Memory B cell (primary cell): ENCODE data around the gene CCDC28B.
"Not testable (repeated sequence)": the region's sequence is repeated elsewhere in the genome, so short reads cannot be mapped to it uniquely, and the experiment has no call there.

ENCODE experiments used
- ATAC-seq: fragments of 150-1000 bp; cut with Tn5 transposase; 2 replicates; pipeline ENCODE4 v1.10.0; 2021; ENCODE audit warnings: low read depth, mild to moderate bottlenecking, moderate library complexity
- DNase-seq, 2 donors: peaks; one replicate each; pipeline ENCODE4 v3.0.0; 2022; ENCODE audit warnings: low spot score in 2 of 2
- H3K27ac Mint-ChIP-seq: one replicate; pipeline ENCODE4 v1.8.0; 2022; ENCODE audit warnings: mild to moderate bottlenecking, moderate library complexity, mixed read lengths
- H3K27me3 Mint-ChIP-seq: one replicate; pipeline ENCODE4 v1.8.0; 2022; ENCODE audit warnings: mixed read lengths
- H3K36me3 Mint-ChIP-seq: one replicate; pipeline ENCODE4 v1.8.0; 2022; ENCODE audit warnings: mild to moderate bottlenecking, mixed read lengths
- H3K4me1 Mint-ChIP-seq: one replicate; pipeline ENCODE4 v1.8.0; 2022; ENCODE audit warnings: mixed read lengths
- H3K4me3 Mint-ChIP-seq: one replicate; pipeline ENCODE4 v1.8.0; 2022; ENCODE audit warnings: mild to moderate bottlenecking, moderate library complexity, mixed read lengths
- H3K9me3 Mint-ChIP-seq: one replicate; pipeline ENCODE4 v1.8.0; 2022; ENCODE audit warnings: mixed read lengths

Gene CCDC28B

DNA sequence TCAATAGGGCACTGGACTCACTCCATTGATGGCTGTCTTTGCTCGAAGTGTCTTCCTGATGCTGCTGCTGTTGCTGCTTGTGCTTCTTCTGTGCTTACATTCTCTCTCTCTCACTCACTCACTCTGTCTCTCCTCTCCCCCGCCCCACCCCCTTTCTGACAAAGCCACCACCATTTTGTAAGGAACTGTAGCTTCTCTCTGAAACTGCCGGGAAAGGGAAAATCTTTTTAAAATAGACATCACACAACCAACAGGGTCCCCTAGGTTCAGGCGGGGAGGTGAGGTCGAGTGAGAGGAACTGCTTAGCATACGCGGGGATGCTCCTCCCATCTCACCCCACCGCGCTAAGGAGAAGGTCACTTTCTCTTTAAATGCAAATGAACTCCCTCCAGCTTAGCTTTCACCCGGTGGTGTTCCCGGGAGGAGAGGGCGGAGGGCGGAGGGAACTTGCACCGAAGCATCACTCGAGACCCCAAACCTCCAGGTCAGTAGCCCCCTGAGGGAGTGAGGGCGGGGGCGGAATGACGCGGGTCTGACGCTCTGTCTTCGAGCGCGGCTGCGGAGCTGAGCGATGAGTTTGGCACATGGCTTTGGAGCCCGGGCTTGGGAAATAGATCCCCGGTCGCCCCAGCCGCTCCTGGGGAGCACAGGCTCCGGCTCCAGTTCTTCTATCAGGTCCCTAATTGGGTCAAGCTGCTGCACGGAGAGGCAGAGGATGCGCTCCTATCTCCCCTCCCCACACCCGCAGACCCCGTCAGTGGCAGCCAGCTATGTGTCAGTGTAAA lies at the start of gene CCDC28B:
Gene CCDC28B (plus strand): TSS at position 370 of the 785 bp plus-strand sequence. CDS start 1,341 bp downstream, outside the sequence.
- ATAC-seq (peak; percentile 50), DNase-seq (peak; percentile 44 to 64)
- H3K27me3 Mint-ChIP-seq = no peaks in the 10 kb centered on the region
- peaks cover 6% of the 10 kb centered on the region for H3K36me3 Mint-ChIP-seq
- H3K9me3 Mint-ChIP-seq = no peaks in the 10 kb centered on the region
- H3K4me3 Mint-ChIP-seq = peak within 1 kb of the TSS; percentile 97
- H3K27ac Mint-ChIP-seq = peak within 1 kb of the TSS; percentile 92
- H3K4me1 Mint-ChIP-seq = peaks cover 22% of the 10 kb centered on the region

GRCh38 chr1:32150847-32151246 lies 49.5 kb upstream of the CCDC28B start:
- H3K36me3 Mint-ChIP-seq = peaks cover 27% of the 10 kb centered on the region
- no peak overlapping the region for H3K4me3 Mint-ChIP-seq
- H3K9me3 Mint-ChIP-seq = peaks cover 3% of the 10 kb centered on the region
- H3K27me3 Mint-ChIP-seq = no peaks in the 10 kb centered on the region
- no peak for DNase-seq
- peaks cover 7% of the 10 kb centered on the region for H3K4me1 Mint-ChIP-seq
- no peak overlapping the region for H3K27ac Mint-ChIP-seq
- no peak for ATAC-seq

DNA sequence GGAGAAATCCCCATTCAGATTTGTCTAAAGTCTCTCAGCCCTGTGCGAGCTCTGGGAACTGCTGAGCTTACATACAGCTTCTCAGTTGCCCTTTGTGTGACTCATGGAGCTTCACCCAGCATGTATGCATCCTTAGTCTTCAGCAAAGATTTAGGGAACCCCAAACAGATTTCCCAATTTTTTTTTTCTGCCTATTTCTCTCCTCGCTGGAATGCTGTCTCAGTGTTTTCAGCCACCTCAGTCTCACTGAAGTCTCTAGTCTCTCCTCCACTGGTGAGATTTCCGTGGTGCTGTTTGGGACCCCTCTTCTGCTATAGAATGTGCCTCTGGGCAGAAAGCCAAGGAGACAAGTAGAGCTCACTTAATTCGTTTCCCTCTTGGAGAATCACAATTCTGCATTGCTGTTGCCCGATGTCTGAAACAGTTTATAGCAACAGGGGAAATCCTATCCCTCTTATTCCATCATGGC lies 49.0 kb upstream of the CCDC28B start:
- H3K4me1 Mint-ChIP-seq = peaks cover 5% of the 10 kb centered on the region
- H3K9me3 Mint-ChIP-seq = peaks cover 3% of the 10 kb centered on the region
- H3K27me3 Mint-ChIP-seq = no peaks in the 10 kb centered on the region
- no peak overlapping the region for H3K27ac Mint-ChIP-seq
- H3K36me3 Mint-ChIP-seq = peaks cover 32% of the 10 kb centered on the region
- no peak for ATAC-seq
- H3K4me3 Mint-ChIP-seq = no peak overlapping the region
- no peak for DNase-seq

- Mint-ChIP-seq H3K27me3 (no peaks in the 10 kb centered on the region), H3K4me3 (no peak overlapping the region), H3K36me3 (peaks cover 43% of the 10 kb centered on the region)
Observed at GRCh38 chr1:32159189-32159588, 41.2 kb upstream of the CCDC28B start.

GRCh38 chr1:32163405-32163804 lies 37.0 kb upstream of the CCDC28B start:
- Mint-ChIP-seq H3K9me3 (no peaks in the 10 kb centered on the region), H3K36me3 (peaks cover 46% of the 10 kb centered on the region), H3K4me3 (no peak overlapping the region), H3K27me3 (no peaks in the 10 kb centered on the region), H3K4me1 (no peaks in the 10 kb centered on the region), H3K27ac (no peak overlapping the region)
- DNase-seq (no peak), ATAC-seq (no peak)

More at GRCh38 chr1:32159189-32159588, 41.2 kb upstream of the CCDC28B start:
- no peaks in the 10 kb centered on the region for H3K9me3 Mint-ChIP-seq
- DNase-seq (no peak), ATAC-seq (no peak)
- no peak overlapping the region for H3K27ac Mint-ChIP-seq
- peaks cover 2% of the 10 kb centered on the region for H3K4me1 Mint-ChIP-seq

- H3K4me3 Mint-ChIP-seq, H3K9me3 Mint-ChIP-seq, ATAC-seq, H3K4me1 Mint-ChIP-seq, DNase-seq, H3K27me3 Mint-ChIP-seq, H3K27ac Mint-ChIP-seq: not testable (repeated sequence)
- H3K36me3 Mint-ChIP-seq = peaks cover 46% of the 10 kb centered on the region
Observed at GRCh38 chr1:32165633-32166032, 34.8 kb upstream of the CCDC28B start.

DNA sequence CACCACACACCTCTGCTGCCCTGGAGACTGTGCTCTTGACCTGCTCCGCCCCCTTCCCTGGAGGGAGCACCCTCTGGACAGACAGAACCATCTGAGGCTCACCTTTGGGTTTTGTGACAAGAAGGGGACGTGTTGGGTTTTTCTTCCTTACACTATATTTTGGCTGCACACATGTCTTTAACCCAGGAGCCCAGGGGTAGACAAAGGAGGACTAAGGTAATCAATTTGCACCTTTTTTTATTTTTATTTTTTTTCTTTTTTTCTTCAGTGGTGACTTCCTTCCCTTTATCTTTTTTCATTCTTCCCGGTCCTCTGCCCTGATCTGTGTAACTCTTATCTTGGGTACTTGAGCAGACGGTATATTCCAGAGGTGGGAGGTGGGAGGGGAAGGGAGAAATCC lies 29.4 kb upstream of the CCDC28B start:
- Mint-ChIP-seq H3K27me3 (no peaks in the 10 kb centered on the region), H3K9me3 (no peaks in the 10 kb centered on the region), H3K36me3 (peaks cover 35% of the 10 kb centered on the region), H3K27ac (no peak overlapping the region), H3K4me1 (peaks cover 2% of the 10 kb centered on the region), H3K4me3 (no peak overlapping the region)
- DNase-seq = no peak
- ATAC-seq = no peak

GRCh38 chr1:32172621-32173245 lies 27.7 kb upstream of the CCDC28B start:
- Mint-ChIP-seq H3K9me3 (no peaks in the 10 kb centered on the region), H3K4me1 (peaks cover 2% of the 10 kb centered on the region), H3K4me3 (no peak overlapping the region), H3K27me3 (no peaks in the 10 kb centered on the region), H3K27ac (no peak overlapping the region), H3K36me3 (peaks cover 25% of the 10 kb centered on the region)
- DNase-seq = no peak
- ATAC-seq = no peak

DNA sequence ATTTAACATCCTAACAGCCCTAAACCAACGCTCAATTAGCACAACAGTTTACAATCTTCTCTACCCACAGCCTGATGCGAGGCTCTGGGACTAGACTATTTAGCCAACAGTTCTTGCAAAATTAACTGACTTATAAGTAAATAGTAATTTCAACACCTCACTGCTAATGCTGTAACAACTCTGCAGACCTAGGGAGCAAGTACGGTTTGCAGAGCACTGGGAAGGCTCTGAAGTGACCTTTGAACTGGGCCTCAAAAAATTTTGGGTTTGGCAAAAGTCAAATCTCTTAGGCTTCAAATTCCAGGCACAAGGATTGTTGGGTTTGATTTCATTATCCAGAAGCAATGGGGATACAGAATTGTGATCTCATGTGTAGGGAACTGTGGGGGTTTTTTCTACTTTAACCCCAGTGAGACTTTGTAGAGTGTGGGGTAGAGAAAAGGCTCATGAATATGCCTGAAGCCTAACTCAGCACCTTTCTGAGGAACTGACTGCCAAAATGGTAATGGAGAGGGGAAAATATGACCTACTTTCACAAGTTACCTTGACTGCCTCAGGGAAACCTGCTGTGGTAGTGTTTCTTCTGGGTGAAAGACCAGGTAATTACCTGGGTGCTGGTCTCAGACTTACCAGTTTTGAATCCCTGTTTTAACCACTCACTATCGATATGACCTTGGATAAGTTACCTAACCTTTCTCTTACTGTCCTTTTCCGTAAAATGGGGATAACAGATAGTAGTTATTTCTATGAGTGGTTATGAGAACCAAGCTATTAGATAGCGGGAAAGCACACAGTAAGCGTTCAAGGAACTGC lies 21.8 kb upstream of the CCDC28B start:
- H3K4me1 Mint-ChIP-seq = peaks cover 24% of the 10 kb centered on the region
- peaks cover 7% of the 10 kb centered on the region for H3K36me3 Mint-ChIP-seq
- H3K4me3 Mint-ChIP-seq = peak overlapping the region; percentile 88
- no peak for DNase-seq
- no peaks in the 10 kb centered on the region for H3K27me3 Mint-ChIP-seq
- ATAC-seq = no peak
- H3K27ac Mint-ChIP-seq = peak overlapping the region; percentile 97
- no peaks in the 10 kb centered on the region for H3K9me3 Mint-ChIP-seq

DNA sequence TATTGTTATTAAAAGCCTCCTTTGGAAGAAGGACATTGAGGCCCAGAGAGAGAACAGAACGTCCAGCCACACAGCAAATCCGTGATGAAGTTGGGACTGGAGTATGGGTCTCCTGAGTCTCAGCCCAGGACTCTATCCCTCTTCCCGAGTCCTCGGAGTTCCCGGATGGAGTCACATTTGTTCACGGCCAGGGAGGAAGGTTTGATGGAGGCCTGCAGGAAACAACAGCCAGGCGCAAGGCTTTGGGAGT lies 21.3 kb upstream of the CCDC28B start:
- Mint-ChIP-seq H3K36me3 (peaks cover 10% of the 10 kb centered on the region), H3K4me3 (peak overlapping the region; percentile 88), H3K27ac (peak overlapping the region; percentile 97), H3K27me3 (no peaks in the 10 kb centered on the region), H3K9me3 (no peaks in the 10 kb centered on the region), H3K4me1 (peaks cover 28% of the 10 kb centered on the region)
- no peak for DNase-seq
- ATAC-seq = no peak

GRCh38 chr1:32179443-32180185 lies 20.8 kb upstream of the CCDC28B start, which contains the start of gene TXLNA:
TXLNA (plus strand) TSS chr1:32179675; CDS start chr1:32180346, 671 bp downstream.
- Mint-ChIP-seq H3K36me3 (peaks cover 12% of the 10 kb centered on the region), H3K27me3 (no peaks in the 10 kb centered on the region), H3K27ac (peak within 1 kb of the TSS; percentile 97), H3K9me3 (no peaks in the 10 kb centered on the region), H3K4me1 (peaks cover 30% of the 10 kb centered on the region), H3K4me3 (peak within 1 kb of the TSS; percentile 88)
- DNase-seq (peak; percentile 83 to 85), ATAC-seq (peak; percentile 89)

DNA sequence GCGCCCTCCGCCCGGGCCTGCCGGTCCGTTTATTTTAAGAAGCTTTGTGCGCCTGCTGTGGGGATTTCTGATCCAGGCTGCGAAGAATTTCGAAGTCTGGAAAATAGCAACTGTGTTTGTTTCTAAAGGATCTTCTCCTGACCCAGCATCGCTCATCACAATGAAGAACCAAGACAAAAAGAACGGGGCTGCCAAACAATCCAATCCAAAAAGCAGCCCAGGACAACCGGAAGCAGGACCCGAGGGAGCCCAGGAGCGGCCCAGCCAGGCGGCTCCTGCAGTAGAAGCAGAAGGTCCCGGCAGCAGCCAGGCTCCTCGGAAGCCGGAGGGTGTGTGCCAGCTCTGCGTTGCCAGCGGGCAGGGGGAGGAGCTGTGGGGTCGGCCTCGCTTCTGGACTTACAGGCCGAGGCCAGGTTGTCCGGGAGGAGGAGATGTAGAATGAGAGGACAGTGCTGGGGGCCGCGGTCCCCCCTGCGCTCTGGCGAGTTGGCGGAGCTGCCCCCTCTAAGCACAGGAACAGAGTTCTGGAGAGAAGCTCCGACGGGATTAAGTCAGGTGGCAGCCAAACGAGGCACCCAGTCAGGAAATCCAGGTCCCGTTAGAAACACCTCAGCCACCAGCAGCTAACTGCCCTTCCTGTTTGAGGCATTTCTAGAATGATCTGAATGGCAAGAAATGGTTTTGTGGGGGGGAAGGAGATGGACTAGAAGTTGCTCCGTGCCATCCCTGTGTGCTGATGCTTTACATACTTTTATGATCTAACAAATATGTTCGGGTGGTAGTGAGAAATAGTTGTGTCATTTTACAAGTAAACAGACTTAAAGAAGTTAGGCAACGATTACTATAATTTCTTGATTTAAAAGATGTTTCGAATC lies 20.0 kb upstream of the CCDC28B start:
- peak overlapping the region; percentile 97 for H3K27ac Mint-ChIP-seq
- H3K9me3 Mint-ChIP-seq = no peaks in the 10 kb centered on the region
- DNase-seq (no peak), ATAC-seq (no peak)
- peaks cover 34% of the 10 kb centered on the region for H3K4me1 Mint-ChIP-seq
- H3K36me3 Mint-ChIP-seq = peaks cover 16% of the 10 kb centered on the region
- no peaks in the 10 kb centered on the region for H3K27me3 Mint-ChIP-seq
- peak overlapping the region; percentile 88 for H3K4me3 Mint-ChIP-seq

GRCh38 chr1:32181065-32181464 lies 19.3 kb upstream of the CCDC28B start:
- Mint-ChIP-seq H3K4me3 (peak overlapping the region; percentile 88), H3K27me3 (no peaks in the 10 kb centered on the region), H3K27ac (peak overlapping the region; percentile 97), H3K36me3 (peaks cover 18% of the 10 kb centered on the region), H3K9me3 (no peaks in the 10 kb centered on the region), H3K4me1 (peaks cover 36% of the 10 kb centered on the region)
- ATAC-seq (no peak), DNase-seq (no peak)
